Stomach (tissue), 9 donors: ENCODE measurements around the gene PHF21B. TPM values are rescaled to one million over a fixed set of nuclear protein-coding genes. Genes with fewer than 3 reads are reported as not detected.

ENCODE experiments used
- DNase-seq, 2 donors: peaks; one replicate each; pipeline versions ENCODE4 v3.0.0 to v3.0.0-alpha.2; 2013 to 2019
- H3K27ac ChIP-seq, 5 donors: fragments of 200-600 bp in 4 of 5; sonication (generic) in 4 of 5; one replicate each; pipeline ENCODE4 v1.5.1; 2013 to 2019; ENCODE audit warnings: mild to moderate bottlenecking in 1 of 5, moderate library complexity in 1 of 5
- H3K27me3 ChIP-seq, 3 donors: fragments of 200-600 bp; sonication (generic); one replicate each; pipeline ENCODE4 v1.5.1; 2017 to 2019; ENCODE audit warnings: mixed run types in 1 of 3
- H3K36me3 ChIP-seq, 4 donors: fragments of 200-600 bp; sonication (generic); 1 replicate in 3 of 4; 2 replicates in 1 of 4; pipeline ENCODE4 v1.5.1; 2016 to 2019
- H3K4me1 ChIP-seq, 4 donors: fragments of 200-600 bp; sonication (generic); one replicate each; pipeline ENCODE4 v1.5.1; 2016 to 2019
- H3K4me3 ChIP-seq, 4 donors: fragments of 200-600 bp; sonication (generic) in 3 of 4; one replicate each; pipeline ENCODE4 v1.5.1; 2016 to 2019; ENCODE audit warnings: mild to moderate bottlenecking in 1 of 4
- H3K9me3 ChIP-seq, 4 donors: fragments of 200-600 bp; sonication (generic); one replicate each; pipeline ENCODE4 v1.5.1; 2016 to 2019
- CTCF ChIP-seq, 7 experiments: fragments of 450-650 bp in 4 of 7; fragments of 200-600 bp in 3 of 7; sonication (generic) in 3 of 7; IDR thresholded peaks; one replicate each; pipeline ENCODE4 v1.5.1; 2016 to 2019; ENCODE audit warnings: antibody characterized with exemption in 7 of 7, control low read depth in 2 of 7, mild to moderate bottlenecking in 1 of 7
- EP300 ChIP-seq: sonication (generic); formaldehyde crosslinking; IDR thresholded peaks from one replicate; pipeline ENCODE4 v1.6.1; 2017; ENCODE audit warnings: antibody characterized with exemption
- POLR2A ChIP-seq, 4 donors: fragments of 450-650 bp; IDR thresholded peaks; one replicate each; pipeline ENCODE4 v1.6.1; 2016; ENCODE audit warnings: antibody characterized with exemption in 4 of 4, control low read depth in 2 of 4, mild to moderate bottlenecking in 1 of 4, moderate library complexity in 1 of 4
- POLR2AphosphoS5 ChIP-seq, 3 donors: sonication (generic); formaldehyde crosslinking; IDR thresholded peaks; one replicate each; pipeline ENCODE4 v1.6.1; 2016; ENCODE audit warnings: antibody characterized with exemption in 3 of 3
- WGBS, 5 donors: extraction: QIAGEN DNeasy Blood & Tissue Kit in 3 of 5; methylation state at CpG; one replicate each; pipeline versions ENCODE4 v1.1.5 to v1.1.7; 2013 to 2018; 5-methylcytosine and 5-hydroxymethylcytosine counted together
- intact Hi-C: fragments of 100-400 bp; cut with DNase I; formaldehyde crosslinking; loops from one replicate; pipeline ENCODE4 v1.15.1; 2023; ENCODE audit warnings: low total_unique reads
- polyA plus RNA-seq, 3 donors: library from polyadenylated mRNA; stranded (reverse); fragments of 200-250 nt; gene quantifications; one replicate each; pipeline ENCODE4 v1.2.3, GENCODE V29; 2013
- total RNA-seq, 5 donors: library from RNA; depleted of rRNA; stranded (reverse); fragments of >200 nt; gene quantifications; one replicate each; pipeline versions ENCODE4 v1.1.0 to v1.2.3, GENCODE V29; 2014 to 2016
- donor health status: healthy with polysubstance abuse.
- donor health status: Bipolar disorder and iron deficiency.
- donor health status: healthy.

Gene PHF21B
- total and polyA plus RNA-seq, 8 donors, result 0.12 to 0.45 (median 0.26) TPM; not detected in 4

GRCh38 chr22:44972363-44973083, 37.3 kb downstream of the PHF21B start:
- TF ChIP-seq POLR2AphosphoS5 (IDR thresholded peaks at IDR 0.05), result no peak
- no peak for TF ChIP-seq CTCF (IDR thresholded peaks at IDR 0.05)
- TF ChIP-seq EP300, result no peak
- TF ChIP-seq POLR2A (IDR thresholded peaks at IDR 0.05), result no peak
- WGBS, 5 donors, result 68 to 82% (median 75%) methylated on average over 21 to 23 of the region's 23 CpGs
- no peak for DNase-seq

DNA sequence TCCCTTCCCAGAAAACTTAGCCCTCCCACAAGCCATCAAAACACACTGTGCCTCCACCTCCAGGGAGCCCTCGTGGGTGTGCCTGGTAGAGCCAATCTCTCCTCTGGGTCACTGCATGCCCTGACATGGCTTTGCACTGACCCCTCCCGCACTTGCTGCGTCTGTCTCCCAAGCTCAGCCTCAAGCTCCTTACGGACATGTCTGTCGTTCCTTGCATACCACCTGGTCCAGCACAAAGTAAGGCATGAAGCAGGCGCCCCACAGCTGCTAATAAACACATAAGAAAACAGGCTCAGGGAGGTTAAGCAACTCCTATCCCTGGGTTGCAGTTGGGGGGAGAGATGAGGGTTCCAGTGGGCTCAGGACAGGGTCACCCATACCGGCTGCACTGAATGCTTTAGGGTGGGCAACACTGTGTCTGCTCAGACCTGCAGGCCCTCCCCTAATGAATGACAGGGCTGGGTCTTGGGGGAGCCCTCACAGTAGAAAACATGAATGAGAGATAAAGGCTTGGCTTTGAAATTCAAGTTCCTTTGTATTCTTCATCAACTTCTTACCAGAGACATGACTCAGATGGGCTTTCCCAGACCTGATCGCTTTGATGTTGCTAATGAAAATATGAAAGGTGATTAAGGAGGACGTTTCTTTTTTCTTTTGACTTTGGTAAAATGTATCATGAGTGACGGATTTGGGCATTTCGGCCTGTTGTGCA, 38.0 kb downstream of the PHF21B start:
- H3K36me3 ChIP-seq, result no peaks in the 10 kb centered on the region
- WGBS, 5 donors, result 64 to 80% (median 75%) methylated on average over 11 of the region's 11 CpGs

More at GRCh38 chr22:44972363-44973083, 37.3 kb downstream of the PHF21B start:
- Histone ChIP-seq H3K4me1 (no peaks in the 10 kb centered on the region), H3K27ac (no peak overlapping the region), H3K9me3 (no peaks in the 10 kb centered on the region), H3K27me3 (peaks cover 0 to 31% (median 0%) of the 10 kb centered on the region in 3 donors), H3K36me3 (no peaks in the 10 kb centered on the region), H3K4me3 (no peak overlapping the region)
- intact Hi-C loops, result no loop called here

DNA sequence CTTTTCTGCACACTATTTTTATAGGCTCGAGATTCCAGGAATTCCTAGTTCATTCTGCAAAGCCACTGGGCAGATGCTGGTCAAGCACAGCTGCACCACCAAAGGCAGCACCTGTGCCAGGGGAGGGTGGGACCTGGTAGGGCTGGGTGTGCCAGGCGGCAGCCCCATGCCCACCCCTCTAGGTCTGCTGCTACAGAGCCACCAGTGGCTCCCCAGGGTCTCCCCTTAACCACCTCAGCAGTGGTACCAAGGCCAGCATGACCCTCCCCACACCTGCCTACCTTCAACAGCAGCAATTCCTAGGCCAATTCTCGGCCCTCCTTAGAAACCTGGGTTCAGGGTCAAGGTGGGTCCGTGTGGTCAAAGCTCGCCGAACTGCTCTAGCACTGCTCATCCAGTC, 39.5 kb downstream of the PHF21B start:
- H3K9me3 ChIP-seq, result no peaks in the 10 kb centered on the region
- no peak overlapping the region for H3K4me3 ChIP-seq
- TF ChIP-seq CTCF (IDR thresholded peaks at IDR 0.05) (no peak), POLR2AphosphoS5 (IDR thresholded peaks at IDR 0.05) (no peak), POLR2A (IDR thresholded peaks at IDR 0.05) (no peak), EP300 (no peak)
- no peaks in the 10 kb centered on the region for H3K36me3 ChIP-seq
- H3K27me3 ChIP-seq, result peaks cover 0 to 42% (median 0%) of the 10 kb centered on the region in 3 donors
- no peak overlapping the region for H3K27ac ChIP-seq
- no peak for DNase-seq
- intact Hi-C loops, result no loop called here
- no peaks in the 10 kb centered on the region for H3K4me1 ChIP-seq
- 62 to 86% (median 80%) methylated on average over 5 to 6 of the region's 6 CpGs for WGBS, 5 donors

More for the DNA sequence above, 38.0 kb downstream of the PHF21B start:
- intact Hi-C loops, result no loop called here
- Histone ChIP-seq H3K9me3 (no peaks in the 10 kb centered on the region), H3K27me3 (peaks cover 0 to 31% (median 0%) of the 10 kb centered on the region in 3 donors), H3K4me3 (no peak overlapping the region), H3K4me1 (no peaks in the 10 kb centered on the region), H3K27ac (no peak overlapping the region)
- no peak for DNase-seq
- TF ChIP-seq POLR2A (IDR thresholded peaks at IDR 0.05) (no peak), EP300 (no peak), CTCF (IDR thresholded peaks at IDR 0.05) (no peak), POLR2AphosphoS5 (IDR thresholded peaks at IDR 0.05) (no peak)

DNA sequence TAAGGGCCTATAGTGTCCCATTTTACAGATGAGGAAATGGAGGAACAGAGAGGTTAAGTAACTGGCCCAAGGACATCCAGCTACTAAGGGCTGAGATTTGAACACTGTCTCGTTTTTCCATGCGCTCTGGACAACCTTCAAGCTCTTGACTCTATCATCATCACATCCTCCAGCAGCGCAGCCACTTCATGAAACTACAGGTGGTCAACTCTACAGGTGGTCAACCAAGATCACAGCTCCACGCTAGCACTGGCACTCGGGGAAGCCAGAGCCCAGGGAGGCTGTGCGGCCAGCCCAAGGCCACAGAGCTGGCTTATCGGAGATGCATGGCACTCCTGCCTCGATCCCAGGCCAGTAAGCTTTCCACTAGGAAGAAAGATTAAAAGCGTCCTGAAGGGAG, 40.0 kb downstream of the PHF21B start:
- intact Hi-C loops, result no loop called here
- TF ChIP-seq EP300 (no peak), POLR2A (IDR thresholded peaks at IDR 0.05) (no peak), CTCF (IDR thresholded peaks at IDR 0.05) (no peak), POLR2AphosphoS5 (IDR thresholded peaks at IDR 0.05) (no peak)
- no peak overlapping the region for H3K27ac ChIP-seq
- H3K9me3 ChIP-seq, result no peaks in the 10 kb centered on the region
- no peaks in the 10 kb centered on the region for H3K36me3 ChIP-seq
- no peak overlapping the region for H3K4me3 ChIP-seq
- WGBS, 5 donors, result 87 to 91% (median 90%) methylated on average over 6 to 9 of the region's 9 CpGs
- peaks cover 0 to 47% (median 0%) of the 10 kb centered on the region in 3 donors for H3K27me3 ChIP-seq
- no peaks in the 10 kb centered on the region for H3K4me1 ChIP-seq
- DNase-seq, result no peak
